GM12872 (cell line): ENCODE results near the gene ABCA1.

Experiments used
- TF ChIP-seq, protein P1 (sequence below): IDR thresholded peaks from 3 replicates; pipeline ENCODE4 v1.5.1; 2011; ENCODE audit warnings: low read depth, mild to moderate bottlenecking, low read length, moderate library complexity; ENCODE audit not compliant: insufficient read depth

ABCA1 gene

GRCh38 chr9:104849023-104849422 lies 78.9 kb downstream of the ABCA1 start:
- TF ChIP-seq, protein P1, sequence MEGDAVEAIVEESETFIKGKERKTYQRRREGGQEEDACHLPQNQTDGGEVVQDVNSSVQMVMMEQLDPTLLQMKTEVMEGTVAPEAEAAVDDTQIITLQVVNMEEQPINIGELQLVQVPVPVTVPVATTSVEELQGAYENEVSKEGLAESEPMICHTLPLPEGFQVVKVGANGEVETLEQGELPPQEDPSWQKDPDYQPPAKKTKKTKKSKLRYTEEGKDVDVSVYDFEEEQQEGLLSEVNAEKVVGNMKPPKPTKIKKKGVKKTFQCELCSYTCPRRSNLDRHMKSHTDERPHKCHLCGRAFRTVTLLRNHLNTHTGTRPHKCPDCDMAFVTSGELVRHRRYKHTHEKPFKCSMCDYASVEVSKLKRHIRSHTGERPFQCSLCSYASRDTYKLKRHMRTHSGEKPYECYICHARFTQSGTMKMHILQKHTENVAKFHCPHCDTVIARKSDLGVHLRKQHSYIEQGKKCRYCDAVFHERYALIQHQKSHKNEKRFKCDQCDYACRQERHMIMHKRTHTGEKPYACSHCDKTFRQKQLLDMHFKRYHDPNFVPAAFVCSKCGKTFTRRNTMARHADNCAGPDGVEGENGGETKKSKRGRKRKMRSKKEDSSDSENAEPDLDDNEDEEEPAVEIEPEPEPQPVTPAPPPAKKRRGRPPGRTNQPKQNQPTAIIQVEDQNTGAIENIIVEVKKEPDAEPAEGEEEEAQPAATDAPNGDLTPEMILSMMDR: no peak

- TF ChIP-seq, protein P1: no peak
Observed at GRCh38 chr9:104844710-104845109, 83.2 kb downstream of the ABCA1 start.

- TF ChIP-seq, protein P1: no peak
Observed at GRCh38 chr9:104843644-104844240, 84.2 kb downstream of the ABCA1 start.

GRCh38 chr9:104842698-104843097 lies 85.3 kb downstream of the ABCA1 start:
- TF ChIP-seq, protein P1: no peak

GRCh38 chr9:104841601-104842141 lies 86.3 kb downstream of the ABCA1 start:
- TF ChIP-seq, protein P1: no peak

- TF ChIP-seq, protein P1: no peak
Observed at GRCh38 chr9:104838958-104839357, 89.0 kb downstream of the ABCA1 start.

- TF ChIP-seq, protein P1: no peak
Observed at GRCh38 chr9:104836767-104837166, 91.2 kb downstream of the ABCA1 start.

DNA sequence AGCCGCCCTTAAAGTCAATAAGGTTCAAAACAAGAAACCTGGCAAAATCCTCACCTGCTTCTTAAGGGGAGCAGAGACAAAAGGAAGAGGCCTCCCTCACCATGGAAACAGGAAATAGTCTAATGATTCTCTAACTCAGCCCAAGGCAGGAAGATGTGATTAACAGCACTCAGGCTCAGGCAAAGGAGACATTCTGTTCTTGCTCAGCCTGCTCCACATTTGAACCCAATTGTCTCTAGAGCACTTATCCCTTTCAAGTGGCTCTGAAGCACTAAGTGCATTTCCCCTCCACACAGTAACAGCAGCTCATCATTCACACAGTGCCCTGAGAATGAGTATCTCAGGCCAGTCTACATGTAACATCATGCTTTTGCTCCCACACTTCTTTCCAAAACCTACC lies 91.7 kb downstream of the ABCA1 start:
- TF ChIP-seq, protein P1: no peak
